SKM-1 (cell line): Measurements from ENCODE around the gene GRIN2B.

Source experiments
- DNase-seq: peaks from one replicate; lab custom pipeline; 2025; ENCODE audit not compliant: unreplicated experiment; lab: John Stamatoyannopoulos, UW

Gene GRIN2B

DNA sequence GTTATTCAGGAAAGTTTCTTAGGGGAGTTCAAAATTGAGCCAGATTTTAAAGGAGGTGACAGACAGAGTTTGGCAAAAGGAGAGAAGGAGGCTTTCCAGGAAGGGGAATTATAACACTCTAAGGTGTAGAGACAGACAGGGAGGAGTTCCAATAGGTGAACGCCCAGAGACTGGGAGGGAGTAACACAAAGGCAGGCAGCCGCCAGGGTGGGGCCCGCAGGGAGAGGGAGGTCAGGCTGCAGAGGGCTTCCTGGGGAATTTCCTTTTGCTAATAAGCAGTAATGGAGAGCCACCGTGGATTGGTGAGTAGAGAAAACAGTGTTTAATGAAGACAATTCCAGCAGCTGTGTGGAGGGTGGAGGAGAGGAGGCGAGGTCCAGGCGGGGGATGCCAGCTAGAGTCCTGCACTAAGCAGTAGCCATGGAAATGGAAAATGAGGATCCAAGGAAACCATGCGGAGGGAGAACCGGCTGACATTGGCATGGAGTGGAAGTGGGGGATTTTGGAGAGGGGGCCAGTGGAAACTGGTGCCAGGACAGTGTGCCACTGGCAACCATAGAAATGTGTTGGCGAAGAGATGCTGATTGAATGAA is 22.2 kb downstream of the GRIN2B start:
- no peak for DNase-seq

DNA sequence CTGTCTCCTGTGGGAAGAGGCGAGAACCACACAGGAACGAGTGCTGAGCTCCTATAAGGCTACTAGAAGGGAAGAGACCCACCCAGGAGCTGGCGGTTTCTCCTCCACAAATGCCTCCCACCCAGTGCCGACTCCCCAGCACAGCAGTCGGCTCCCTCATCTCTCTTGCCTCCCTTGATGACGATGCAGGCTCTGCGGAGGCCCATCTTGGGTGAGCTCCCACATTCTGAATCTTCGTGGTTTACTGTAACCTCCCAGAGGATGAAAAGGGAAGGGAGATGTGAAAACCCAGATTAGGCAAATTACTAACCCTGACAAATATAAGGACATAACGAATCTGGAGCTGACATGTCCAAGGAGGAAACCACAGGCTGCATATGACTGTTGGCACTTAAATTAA is 23.8 kb downstream of the GRIN2B start:
- DNase-seq: no peak

DNA sequence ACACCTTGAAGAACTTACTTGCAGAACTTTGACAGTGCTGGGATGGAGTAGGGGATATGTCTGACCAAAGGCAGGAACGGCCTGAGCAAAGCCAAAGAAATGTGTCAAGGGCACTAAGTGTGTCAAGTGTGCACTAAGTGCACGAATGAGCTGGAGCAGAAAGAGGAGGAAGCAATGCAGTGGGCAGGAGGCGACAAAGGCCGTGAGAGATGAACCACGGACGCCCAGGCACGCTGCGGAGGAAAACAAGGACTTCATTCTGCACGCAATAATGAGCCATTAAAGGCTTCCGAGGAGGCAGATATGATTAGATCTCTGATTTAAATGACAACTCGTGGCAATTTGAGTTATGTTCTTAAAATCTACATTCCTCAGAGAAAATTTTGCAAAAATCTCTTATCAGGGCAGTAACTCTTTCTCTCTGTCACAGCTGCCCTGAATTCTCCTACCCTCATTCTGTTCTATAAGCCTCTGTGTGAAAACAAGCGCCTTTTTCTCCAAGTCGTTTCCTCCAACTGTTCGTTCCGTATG is 25.3 kb downstream of the GRIN2B start:
- DNase-seq: no peak

DNA sequence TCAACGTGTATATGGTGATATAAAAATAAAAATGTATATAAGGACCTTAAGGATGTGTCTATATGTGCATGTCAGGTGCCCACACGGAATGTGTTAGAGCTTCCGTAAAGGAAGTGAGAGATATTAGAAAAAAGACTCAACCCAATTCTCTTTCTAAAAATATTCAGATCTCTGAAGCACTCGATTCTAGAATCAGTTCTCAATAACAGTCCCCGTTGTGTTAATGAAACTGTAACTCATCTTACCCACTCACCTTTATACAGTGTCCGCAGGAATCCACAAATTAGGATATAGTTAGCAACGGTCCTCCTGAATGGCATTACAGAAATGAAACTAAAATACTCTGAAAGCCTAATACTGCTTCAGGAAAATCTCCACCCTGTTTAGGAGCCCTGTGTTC is 29.3 kb downstream of the GRIN2B start:
- DNase-seq: no peak

DNA sequence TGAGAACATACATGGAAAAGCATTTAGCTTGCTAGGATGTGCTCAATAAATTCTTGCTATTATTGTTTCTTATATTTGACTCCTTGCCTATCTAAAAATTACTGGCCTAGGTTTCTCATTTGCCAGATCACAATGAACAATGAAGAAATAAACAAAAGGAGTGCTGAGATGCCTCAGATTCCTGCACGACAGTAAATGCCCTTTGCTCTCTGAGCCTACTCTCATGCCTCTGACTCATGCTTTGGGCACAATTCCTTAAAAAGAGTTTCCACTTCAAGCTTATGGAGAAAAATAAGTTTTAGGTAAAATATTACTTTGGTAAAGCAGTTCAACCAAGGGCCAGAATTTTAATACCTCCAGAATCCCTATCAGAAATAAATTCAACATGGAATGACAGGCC is 30.9 kb downstream of the GRIN2B start:
- no peak for DNase-seq

DNA sequence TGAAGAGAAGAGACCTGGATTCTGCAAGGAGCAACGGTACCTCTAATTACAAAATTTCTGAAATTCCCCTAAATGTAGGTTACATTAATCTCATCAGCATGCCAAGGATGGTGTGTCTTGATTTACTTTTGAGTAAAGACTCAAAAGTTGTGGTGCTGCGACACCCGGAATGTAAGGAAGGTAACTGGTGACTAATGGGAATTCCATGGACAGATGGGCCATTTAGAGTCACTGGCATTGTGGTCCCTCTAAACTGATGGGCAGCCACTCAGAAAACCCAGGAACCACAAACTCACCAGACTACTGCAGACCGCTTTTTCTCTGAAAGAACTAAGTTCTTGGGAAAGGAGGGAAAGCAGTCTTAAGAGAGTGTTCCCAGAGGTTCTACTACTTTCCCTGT is 32.8 kb downstream of the GRIN2B start:
- DNase-seq: no peak

DNA sequence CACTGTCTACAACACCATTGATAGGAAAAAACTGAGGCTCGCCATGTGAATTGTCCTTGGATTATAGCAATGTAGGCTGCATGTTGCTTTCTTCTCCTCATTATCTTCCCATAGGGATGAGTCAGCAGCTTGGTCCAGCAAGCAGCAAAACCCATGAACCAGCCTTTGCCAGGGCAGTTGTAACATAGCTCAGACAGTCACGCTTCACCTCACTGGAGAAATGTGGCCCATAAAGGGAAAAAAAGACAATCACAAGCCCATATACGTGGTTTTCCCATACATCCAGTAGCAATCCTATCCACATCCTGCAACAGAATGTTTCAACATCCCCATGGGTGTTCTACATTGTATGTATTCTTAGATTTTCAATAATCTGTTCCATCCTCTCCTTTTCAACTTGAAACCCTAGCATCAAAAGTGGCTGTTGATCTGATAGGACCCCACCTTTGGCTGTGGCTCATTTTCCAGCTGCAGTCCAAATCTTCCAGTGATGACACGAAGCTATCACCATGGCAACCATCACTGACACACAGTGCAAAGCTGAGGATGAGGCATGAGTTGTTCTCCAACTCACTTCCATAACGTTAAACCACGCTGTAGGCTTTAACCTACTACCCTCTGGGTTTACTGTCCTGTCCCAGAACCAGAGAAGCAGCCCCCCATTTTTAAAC is 34.0 kb downstream of the GRIN2B start:
- no peak for DNase-seq

DNA sequence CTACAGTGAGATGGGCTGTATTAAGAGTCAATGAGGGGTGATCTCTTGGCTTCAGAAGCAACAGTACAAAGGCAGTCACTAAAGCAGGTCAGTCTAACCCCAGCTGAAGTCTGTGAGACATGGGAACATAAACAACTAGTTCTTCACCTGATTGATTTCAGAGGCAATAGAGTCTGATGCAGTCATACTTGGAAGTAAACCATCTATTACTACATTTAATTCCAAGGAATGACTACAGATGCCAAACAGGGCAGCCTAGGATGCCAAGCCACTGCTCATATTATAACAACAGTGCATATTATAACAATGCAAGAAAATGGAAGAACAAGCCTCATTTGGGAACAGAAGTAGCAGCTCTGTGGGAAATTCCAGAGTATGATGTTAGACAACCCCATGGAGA is 35.8 kb downstream of the GRIN2B start:
- DNase-seq: no peak

DNA sequence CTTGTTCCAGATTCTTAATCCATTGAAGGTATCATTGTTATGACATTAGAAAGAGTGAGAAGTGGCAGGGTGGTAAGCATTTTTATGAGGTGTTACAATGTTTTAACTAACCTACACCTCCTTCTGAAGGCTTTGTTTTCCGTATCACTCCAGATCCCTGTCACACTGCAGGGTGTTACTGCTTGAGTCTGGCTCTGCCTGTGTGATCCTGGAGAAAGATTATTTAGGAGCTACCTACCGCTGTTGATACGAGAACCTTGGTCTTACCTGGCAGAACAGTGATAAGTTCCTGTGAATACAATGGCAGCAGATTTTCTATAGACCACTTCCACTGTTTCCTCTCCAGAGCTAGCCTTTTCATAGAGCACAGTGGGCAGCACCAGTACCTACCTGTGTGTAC is 36.2 kb downstream of the GRIN2B start:
- DNase-seq: no peak

DNA sequence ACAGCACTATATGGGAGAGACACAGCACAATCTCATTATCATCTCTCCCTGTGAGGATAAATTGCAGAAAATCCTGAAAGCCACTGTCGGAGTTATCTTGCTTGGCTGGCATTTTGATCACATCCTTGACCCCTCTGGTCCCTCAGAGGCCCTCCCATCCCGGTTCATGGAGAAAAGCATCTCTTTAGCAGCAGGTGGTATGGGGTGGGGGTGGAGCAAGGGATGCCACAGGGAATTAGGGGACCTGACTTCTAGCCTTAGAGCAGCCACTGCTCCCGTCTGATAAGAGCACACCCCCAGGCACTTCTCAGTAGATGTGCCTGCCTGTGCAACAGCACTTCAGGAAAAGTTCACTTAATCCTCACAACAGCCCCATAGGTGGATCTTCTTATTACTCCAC is 38.6 kb downstream of the GRIN2B start:
- DNase-seq: no peak

DNA sequence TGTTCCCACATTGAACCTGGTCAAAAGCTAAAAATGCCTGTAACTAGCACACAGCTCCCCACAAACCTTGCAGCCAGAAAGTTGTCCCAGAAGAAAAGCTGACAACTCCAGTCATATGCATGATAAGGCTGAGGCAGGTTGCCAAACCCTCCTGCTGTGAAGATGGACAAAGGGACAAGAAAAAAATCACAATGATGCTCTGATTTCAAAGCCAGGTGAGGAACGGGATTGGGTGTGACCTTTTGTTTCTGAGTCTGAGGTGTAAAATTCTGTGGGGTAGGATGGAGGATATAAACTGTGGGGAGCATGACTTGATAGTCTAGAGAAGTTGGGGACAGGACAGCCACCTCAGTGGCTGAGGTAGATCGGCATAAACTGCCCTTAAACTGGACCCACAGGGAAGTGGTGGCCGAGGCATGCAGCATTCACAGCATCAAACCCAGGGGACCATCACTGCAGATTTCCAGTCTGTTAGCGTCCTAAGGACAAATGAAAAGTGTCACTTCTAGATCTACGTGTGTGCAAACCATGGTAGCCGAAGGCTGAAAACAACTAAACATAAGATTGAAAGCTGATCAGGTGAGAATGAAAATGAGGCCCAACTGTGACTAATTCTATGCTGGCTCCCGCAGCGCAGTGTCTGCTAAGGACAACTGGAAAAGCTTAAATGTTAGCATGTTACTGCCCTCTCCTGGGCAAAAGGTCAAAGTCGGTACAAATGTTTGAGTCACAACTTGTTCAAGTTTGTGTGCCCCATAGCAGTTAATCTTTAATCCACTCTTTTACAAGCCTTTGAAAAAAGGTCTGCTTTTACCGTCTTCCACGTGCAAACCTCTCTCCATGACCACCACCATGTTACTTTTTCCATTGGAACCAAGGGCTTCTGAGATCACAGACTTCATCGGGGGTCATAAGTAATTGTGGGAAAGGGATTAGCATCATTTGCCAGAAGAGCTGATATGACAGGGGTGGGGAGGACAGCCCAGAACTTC is 39.8 kb downstream of the GRIN2B start:
- no peak for DNase-seq

DNA sequence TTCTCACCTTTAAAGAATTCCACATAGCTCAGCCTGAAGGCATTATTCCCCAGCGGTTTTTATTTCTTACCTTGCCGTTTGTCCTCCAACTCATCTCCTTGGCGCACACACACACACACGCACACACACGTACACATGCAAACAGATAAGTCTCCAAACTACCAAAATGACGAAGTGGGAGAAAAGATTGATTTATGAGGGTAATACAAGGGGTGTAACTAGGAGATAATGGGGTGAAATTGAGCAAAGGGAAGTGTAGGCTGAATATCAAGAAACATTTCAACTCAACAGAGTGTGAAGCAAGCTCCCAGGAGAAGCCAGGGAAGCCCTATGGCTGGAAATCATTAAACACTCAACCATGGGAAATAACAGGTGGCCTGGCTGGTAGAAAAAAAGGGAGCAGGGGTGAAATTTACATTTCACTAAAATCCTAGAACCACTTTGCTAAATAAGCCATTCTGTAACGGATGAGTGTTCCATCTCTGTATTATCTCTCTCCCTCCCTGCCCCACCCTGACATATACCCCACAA is 41.0 kb downstream of the GRIN2B start:
- DNase-seq: no peak

DNA sequence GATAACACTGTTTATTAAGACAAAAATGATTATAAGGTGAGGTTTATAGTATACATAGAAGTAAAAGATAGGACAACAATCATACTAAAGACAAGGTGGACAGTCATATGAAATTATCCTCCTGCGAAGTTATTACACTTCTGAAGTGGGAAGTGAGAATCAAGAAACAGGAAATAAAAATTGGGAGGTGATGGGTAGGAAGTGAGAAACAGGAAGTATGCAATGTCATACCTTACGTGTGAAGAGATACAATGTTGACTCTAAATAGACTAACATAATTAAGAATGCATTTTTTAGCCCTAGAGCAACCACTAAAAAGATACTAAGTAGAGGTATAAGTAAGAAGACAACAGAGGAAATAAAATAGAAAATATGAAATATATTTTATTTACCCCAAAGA is 43.7 kb downstream of the GRIN2B start:
- no peak for DNase-seq

DNA sequence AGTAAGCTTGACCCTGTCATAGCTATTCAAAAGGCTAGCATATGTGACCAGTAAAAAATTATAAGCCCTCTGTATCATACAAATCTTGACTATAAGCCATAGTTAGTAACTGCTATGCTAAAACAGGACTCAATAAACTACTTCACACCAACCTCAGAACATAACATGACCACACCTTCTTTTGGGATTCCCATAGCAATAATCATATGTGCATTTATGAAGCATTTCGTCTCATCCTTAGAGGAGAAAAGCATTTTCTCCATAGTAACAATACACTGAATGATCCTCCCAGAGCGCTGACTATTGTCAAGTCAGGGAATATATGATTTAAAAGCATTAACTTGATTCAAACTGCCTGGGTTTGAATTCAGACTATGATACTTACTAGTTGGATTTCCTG is 46.2 kb downstream of the GRIN2B start:
- DNase-seq: no peak
